Measurements from ENCODE around the gene ARAP2. TPM values are rescaled to one million over a fixed set of nuclear protein-coding genes. Genes with fewer than 3 reads are reported as not detected.

Gene ARAP2
- total and polyA plus RNA-seq, 11 donors = 0.38 to 17.0 (median 3.4) TPM

- Histone ChIP-seq H3K9me3 (no peaks in the 10 kb centered on the region), H3K27me3 (no peaks in the 10 kb centered on the region), H3K4me1 (peaks cover 0 to 9% (median 0%) of the 10 kb centered on the region in 12 donors), H3K4me3 (no peak overlapping the region), H3K36me3 (peaks cover 0 to 14% (median 0%) of the 10 kb centered on the region in 9 donors), H3K27ac (no peak overlapping the region)
- ATAC-seq (no peak), DNase-seq (no peak)
- 70 to 72% (median 71%) methylated on average over 7 of the region's 7 CpGs for WGBS, 4 donors
- intact Hi-C loops (cut with DNase I) = no loop called here
- no peak for TF ChIP-seq POLR2A (IDR thresholded peaks at IDR 0.05)
- TF ChIP-seq CTCF (IDR thresholded peaks at IDR 0.05) = no peak
These were observed 34.2 kb downstream of the ARAP2 start for GRCh38 chr4:36209941-36210649.

GRCh38 chr4:36208893-36209473 is 35.3 kb downstream of the ARAP2 start:
- WGBS, 4 donors = 82 to 89% (median 83%) methylated on average over 4 of the region's 4 CpGs
- Histone ChIP-seq H3K9me3 (no peaks in the 10 kb centered on the region), H3K27me3 (no peaks in the 10 kb centered on the region), H3K4me1 (peaks cover 0 to 9% (median 0%) of the 10 kb centered on the region in 12 donors), H3K4me3 (no peak overlapping the region), H3K27ac (no peak overlapping the region), H3K36me3 (peaks cover 0 to 14% (median 0%) of the 10 kb centered on the region in 9 donors)
- intact Hi-C loops (cut with DNase I) = no loop called here
- TF ChIP-seq POLR2A (IDR thresholded peaks at IDR 0.05) (no peak), CTCF (IDR thresholded peaks at IDR 0.05) (no peak)
- no peak for ATAC-seq
- peak in 1 of 5 donors; percentile 36 for DNase-seq

- H3K27me3 ChIP-seq = no peaks in the 10 kb centered on the region
- H3K4me1 ChIP-seq = peaks cover 0 to 9% (median 0%) of the 10 kb centered on the region in 12 donors
- intact Hi-C loops (cut with DNase I) = no loop called here
- no peaks in the 10 kb centered on the region for H3K9me3 ChIP-seq
- TF ChIP-seq POLR2A (IDR thresholded peaks at IDR 0.05) (no peak), CTCF (IDR thresholded peaks at IDR 0.05) (no peak)
- no peak overlapping the region for H3K4me3 ChIP-seq
- DNase-seq = no peak
- 81 to 87% (median 84%) methylated on average over 9 of the region's 9 CpGs for WGBS, 4 donors
- peaks cover 0 to 13% (median 0%) of the 10 kb centered on the region in 9 donors for H3K36me3 ChIP-seq
- H3K27ac ChIP-seq = no peak overlapping the region
- no peak for ATAC-seq
These were observed 36.3 kb downstream of the ARAP2 start for GRCh38 chr4:36207831-36208520.

GRCh38 chr4:36207367-36207766 is 36.9 kb downstream of the ARAP2 start:
- Histone ChIP-seq H3K27me3 (no peaks in the 10 kb centered on the region), H3K27ac (no peak overlapping the region), H3K9me3 (no peaks in the 10 kb centered on the region), H3K36me3 (peaks cover 0 to 10% (median 0%) of the 10 kb centered on the region in 9 donors), H3K4me1 (peaks cover 0 to 9% (median 0%) of the 10 kb centered on the region in 12 donors), H3K4me3 (no peak overlapping the region)
- TF ChIP-seq POLR2A (IDR thresholded peaks at IDR 0.05) = no peak
- no peak for TF ChIP-seq CTCF (IDR thresholded peaks at IDR 0.05)
- 90 to 95% (median 94%) methylated on average over 1 of the region's 1 CpG for WGBS, 4 donors
- intact Hi-C loops (cut with DNase I) = no loop called here
- no peak for ATAC-seq
- no peak for DNase-seq
